Left colon (tissue), 2 donors: ENCODE results near the gene RPH3AL. TPM values are rescaled to one million over a fixed set of nuclear protein-coding genes. Genes with fewer than 3 reads are reported as not detected.

ENCODE experiments used
- ATAC-seq: fragments of 200-7000 bp; cut with Tn5 transposase; one replicate; pipeline ENCODE4 v1.9.1; 2020; ENCODE audit warnings: mild to moderate bottlenecking, moderate library complexity
- DNase-seq, 2 donors: peaks; one replicate each; pipeline ENCODE4 v3.0.0-alpha.2; 2020
- intact Hi-C, 2 donors: fragments of 100-400 bp; cut with DNase I in 1 of 2; cut with micrococcal nuclease in 1 of 2; formaldehyde crosslinking; loops; one replicate each; pipeline versions ENCODE4 v1.11.2 to v1.14.0; 2022; cut with DNase I, micrococcal nuclease
- total RNA-seq, 2 donors: library from RNA; stranded (reverse); fragmentation: NEBNext Ultra II Directional; extraction: Animal tissue kit (Norgen Biotek cat#: 25700); gene quantifications; one replicate each; pipeline ENCODE4 v1.2.1, GENCODE V29; 2021
- donor health status: DM: no; HTN: no; CAD: no.
- donor health status: DM: yes; HTN: yes; CAD: no.

Gene RPH3AL
- total RNA-seq, 2 donors from 2014 or later, result 32.7 to 42.3 TPM

DNA sequence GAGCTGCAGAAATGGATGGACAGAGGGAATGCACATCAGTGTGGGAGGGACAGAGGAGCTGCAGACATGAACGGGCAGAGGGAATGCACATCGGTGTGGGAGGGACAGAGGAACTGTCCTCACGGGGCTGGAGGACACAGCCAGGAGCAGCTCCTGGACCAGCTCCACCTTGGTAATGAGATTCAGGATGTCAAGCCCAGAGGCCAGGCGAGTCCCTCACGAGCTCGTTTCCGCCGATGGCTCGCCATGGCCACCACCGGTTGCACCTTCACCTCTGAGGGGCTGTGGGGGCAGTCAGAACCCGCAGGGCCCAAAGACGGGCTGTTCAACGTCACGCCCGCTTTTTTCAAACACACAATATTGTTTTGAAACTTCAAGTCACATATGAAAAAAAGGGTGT lies 56.2 kb downstream of the RPH3AL start:
- intact Hi-C loops, result no loop called here
- DNase-seq (peak in 1 of 2 donors; percentile 5), ATAC-seq (no peak)

DNA sequence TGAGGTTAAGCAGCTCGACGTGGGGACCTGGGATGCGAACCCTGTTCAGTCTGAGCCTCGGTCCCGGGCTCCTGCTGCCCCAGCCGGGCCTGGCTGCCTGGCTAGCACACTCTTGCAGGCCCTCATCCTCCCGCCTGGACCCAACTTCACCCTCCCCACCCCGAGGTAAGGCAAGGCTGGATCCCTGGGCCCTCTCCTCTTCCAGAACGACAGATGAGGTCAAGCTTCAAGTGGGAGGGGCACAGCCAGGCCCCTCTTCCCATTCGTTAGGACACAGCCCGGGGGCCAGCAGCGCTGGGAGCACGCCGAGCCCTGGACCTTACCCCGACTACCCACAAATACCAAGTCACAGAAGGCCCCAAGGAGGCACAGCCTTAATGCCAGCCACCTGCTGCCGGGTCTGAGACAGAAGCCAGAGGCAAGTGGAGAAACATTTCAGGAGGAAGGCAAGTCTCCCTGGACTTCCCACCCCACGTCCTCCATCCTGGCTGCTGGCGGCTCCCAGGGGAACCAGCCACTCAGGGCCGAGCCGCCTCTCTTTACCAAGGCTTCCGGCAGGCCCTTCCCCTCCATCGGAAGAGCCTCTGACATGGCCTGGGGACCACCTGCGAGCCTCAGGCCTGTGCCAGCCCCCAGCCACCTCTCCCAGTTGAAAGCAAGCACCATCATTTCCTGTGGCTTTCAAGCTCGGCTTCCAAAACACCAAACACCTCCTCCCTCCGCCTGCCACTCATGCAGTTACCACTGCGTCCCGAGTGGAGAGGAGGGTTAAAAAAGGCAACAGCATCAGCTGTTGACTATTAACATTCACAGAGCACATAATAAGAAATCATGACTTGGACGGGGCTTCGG lies 59.9 kb downstream of the RPH3AL start:
- peak in 1 of 2 donors; percentile 8 for DNase-seq
- ATAC-seq, result no peak
- intact Hi-C loops, result no loop called here

DNA sequence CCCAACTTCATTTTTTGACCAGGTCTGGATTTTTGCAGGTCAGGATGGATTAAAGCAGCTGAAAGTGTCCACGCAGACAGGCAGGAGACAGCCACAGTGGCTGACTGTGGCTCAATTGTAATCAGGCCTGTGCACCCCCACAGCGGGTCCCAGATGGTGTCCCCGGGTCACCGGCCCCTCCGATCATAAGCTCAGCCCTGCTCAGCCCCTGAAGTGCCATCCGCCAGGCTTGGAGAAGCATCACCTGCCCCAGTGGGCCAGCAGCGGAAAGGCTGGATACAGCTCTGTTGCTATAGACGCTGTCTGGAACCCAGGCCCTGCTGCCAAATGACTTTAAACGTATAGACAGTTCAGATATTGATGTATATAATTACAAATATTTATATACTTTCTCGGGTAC lies 60.6 kb downstream of the RPH3AL start:
- intact Hi-C loops, result no loop called here
- DNase-seq, result peak in 1 of 2 donors; percentile 17
- ATAC-seq, result no peak

DNA sequence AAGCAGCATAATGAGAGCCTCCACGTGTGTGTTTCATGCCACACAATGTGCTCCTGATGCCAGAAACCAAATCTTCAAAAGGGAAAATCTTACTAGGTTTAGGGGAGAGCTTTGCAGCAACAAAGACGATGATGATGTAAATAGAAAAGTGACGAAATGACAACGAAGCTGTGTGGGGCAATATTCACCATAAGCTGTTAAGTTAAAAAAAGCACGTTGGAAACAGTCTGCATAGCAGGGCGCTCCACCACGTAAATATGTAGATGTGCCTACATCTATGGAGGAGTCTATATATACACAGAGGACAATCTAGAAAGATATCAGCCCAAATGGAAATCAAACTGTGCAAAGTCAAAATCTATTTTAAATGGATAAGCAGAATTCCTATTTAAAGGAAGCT lies 61.0 kb downstream of the RPH3AL start:
- DNase-seq (no peak), ATAC-seq (no peak)
- intact Hi-C loops, result no loop called here

DNA sequence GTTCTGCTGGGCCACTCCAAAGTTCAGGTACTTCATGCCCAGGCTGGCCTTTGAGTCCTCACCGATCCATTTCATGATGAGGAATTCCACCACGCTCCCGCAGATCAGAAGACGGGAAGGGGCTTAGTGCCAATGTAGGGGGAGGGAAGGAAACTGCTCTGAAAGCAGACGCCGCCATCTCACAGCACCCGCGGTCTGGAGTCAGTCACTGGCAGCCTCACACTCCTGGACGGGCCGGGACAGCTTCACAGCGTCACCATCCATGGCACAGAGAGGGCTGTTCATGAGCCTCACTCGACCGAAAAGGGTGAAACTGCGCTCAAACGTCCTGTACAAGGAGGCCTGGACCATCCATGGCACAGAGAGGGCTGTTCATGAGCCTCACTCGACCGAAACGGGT lies 62.0 kb downstream of the RPH3AL start:
- intact Hi-C loops, result no loop called here
- no peak for ATAC-seq
- peak in 1 of 2 donors; percentile 8 for DNase-seq

DNA sequence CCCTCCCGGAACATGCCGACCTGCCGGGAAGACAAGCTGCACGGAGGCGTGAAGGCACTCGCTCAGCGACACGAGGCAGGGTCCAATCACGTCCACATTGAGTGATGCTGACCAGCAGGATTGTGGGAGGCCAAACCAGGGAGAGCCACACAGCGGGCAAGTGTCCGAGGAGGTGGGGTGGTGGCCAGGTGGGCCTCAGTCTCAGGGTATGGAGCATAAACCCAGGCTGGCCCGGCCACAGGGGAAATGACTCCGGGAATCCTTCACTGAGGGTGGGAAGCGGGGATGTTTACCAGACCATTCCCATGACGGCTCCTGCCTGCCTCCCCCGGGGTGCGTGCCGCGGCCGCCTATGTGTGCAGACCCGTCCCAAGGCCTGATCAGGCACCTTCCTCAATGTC lies 62.5 kb downstream of the RPH3AL start:
- ATAC-seq (no peak), DNase-seq (peak in 1 of 2 donors; percentile 15)
- intact Hi-C loops, result no loop called here

DNA sequence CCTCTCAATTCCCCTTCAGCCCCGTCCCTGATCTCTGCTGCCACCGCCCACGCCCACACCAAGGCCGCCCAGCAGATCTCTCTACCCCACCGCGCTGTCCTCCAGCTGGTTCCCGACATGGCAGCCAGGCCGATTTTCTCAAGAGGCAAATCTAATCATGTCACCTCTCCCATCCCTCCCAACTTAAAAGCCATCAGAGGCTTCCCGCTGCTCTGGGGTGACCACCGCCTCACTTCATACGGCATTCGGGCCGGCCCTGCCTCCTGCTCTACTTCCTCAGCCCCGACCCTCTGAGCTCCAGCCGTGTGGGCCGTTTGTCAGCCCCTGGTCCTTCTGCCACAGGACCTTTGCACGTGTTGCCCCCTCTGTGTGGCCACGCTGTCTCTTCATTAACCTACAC lies 63.2 kb downstream of the RPH3AL start:
- DNase-seq, result peak in 1 of 2 donors; percentile 7
- intact Hi-C loops, result no loop called here
- no peak for ATAC-seq

DNA sequence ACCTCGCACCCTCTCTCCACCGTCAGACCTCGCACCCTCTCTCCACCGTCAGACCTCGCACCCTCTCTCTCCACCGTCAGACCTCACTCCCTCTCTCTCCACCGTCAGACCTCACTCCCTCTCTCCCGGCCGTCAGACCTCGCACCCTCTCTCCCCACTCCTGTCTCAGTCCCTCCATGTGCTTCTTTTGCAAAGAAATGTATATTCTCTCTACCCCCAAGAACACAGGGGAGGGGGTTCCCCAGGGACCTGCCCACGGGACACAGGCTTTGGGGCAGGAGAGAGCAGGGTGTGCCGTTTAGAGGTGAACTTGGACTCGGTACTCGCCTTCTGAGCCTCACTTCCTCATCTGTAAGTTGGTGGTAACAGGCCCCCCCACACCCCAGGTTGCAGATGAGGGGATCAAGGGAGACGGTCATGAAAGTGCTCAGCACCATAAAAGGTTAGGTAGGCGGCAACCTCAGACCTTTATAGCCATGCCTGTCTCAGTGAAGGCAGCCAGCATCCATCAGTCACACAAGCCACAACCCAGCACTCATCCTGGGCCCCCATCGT lies 63.7 kb downstream of the RPH3AL start:
- ATAC-seq (no peak), DNase-seq (peak in 1 of 2 donors; percentile 3)
- intact Hi-C loops, result no loop called here

DNA sequence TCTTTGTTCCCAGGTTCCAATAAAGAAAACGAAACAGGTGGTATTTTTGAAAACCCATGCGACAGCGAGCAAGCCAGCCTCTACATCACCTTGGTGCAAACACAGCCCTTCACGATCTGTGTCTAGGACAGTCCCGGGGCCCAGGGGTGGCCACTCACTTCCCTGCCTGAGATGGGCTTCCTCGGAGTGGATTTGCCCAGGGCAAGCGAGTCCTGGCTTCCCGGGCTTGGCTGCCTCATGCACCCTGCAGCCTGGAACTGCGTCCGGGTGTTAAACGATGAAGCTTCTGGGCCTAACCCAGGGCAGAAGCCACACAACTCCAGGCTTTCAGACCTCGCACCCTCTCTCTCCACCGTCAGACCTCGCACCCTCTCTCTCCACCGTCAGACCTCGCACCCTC lies 66.0 kb downstream of the RPH3AL start:
- intact Hi-C loops, result no loop called here
- ATAC-seq (no peak), DNase-seq (no peak)

DNA sequence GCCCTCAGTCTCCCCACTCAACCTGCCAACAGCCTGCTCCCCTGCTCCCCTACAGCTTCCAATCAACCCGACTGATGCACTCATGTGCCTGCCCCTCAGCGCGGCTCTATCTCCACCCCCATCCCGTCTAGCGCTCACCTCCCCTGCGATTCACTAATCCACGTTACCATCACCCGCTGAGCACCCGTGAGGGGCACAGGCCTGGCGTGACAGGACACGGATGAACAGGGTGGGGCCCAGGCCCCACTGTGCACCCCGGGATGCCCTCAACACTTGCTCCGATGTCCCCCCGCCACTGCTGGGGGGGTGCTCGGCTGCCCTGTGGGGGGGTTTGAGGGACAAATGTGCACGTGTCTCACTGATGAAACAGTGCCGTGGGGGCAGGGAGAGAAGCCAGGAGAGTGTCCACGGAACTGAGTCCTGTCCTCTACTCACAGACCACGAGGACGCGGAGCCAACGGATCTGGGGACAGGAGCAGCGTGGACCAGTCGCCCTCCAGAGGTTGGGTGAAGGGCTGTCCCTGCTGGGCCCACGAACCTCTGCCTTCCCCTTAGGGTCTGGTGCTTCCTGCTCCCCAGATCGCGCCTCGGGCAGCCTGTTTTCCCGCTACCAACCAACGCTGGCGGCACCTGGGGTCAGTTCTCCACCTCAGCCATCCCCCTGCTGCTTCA lies 66.7 kb downstream of the RPH3AL start:
- DNase-seq (no peak), ATAC-seq (no peak)
- intact Hi-C loops, result no loop called here

DNA sequence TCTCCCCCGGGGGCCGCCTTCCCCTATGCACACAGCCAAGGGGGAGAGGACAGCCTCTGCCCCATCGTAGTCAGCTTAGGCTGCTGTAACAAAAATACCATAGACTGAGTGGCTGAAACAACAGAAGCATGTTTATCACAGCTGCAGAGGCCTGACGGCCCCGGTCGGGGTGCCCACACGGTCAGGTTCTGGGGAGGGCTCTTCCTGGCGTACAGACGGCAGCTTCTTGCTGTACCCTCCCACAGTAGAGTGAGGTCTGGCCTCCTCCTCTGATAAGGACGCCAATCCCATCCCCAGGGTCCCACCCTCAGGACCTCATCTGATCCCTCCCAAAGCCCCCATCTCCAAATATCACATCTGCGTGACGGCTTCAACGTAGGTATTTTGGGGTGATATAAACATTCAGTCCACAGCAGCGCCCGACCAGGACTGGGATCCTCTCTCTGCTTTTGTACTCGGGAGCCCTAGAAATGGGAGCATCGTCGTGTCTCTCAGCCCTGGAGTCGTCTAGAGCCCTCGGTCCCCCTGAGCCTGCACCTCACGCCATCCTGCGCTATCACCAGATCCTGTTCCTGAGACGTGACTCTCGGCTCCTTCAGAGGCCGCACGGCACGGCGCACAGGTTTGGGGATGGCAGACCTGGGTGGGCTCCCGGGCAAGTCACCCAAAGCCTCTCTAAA lies 67.8 kb downstream of the RPH3AL start:
- intact Hi-C loops, result no loop called here
- DNase-seq, result no peak
- no peak for ATAC-seq

DNA sequence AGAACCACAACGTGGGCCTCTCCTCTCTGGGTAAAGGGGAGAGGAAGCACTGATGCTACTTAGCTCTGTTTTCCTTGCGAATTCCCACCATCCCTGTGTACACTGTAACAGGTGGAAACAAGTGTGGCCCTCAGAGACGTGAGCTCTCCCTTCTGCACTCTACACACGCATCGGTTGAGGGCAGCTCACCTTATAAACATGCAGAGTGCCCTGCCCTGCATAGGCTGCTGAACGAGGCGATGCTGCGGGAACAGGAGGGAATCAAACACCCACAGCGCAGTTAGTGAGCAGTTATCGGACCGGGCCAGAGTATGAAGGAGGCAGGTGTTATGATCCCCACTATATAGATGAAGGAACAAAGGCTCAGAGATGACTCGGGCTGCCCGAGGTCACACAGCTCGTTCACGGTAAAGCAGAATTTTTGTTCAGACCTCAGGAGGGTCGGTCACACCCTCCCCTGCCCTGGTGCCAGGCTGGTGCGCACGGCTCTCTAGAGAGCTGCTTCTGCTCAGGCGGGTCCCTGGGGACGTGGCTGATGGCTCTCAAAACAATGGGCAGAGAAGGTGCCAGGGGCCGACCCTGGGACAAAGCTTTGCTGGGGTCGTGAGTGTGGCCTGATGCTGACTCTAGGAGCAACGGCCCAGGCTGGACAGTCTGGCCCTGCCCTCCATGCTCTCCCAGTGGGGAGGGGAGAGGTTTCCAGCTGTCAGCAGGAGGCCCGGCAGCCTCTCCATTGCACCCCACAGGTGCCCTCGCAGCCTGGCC lies 68.5 kb downstream of the RPH3AL start:
- no peak for ATAC-seq
- intact Hi-C loops, result no loop called here
- no peak for DNase-seq

DNA sequence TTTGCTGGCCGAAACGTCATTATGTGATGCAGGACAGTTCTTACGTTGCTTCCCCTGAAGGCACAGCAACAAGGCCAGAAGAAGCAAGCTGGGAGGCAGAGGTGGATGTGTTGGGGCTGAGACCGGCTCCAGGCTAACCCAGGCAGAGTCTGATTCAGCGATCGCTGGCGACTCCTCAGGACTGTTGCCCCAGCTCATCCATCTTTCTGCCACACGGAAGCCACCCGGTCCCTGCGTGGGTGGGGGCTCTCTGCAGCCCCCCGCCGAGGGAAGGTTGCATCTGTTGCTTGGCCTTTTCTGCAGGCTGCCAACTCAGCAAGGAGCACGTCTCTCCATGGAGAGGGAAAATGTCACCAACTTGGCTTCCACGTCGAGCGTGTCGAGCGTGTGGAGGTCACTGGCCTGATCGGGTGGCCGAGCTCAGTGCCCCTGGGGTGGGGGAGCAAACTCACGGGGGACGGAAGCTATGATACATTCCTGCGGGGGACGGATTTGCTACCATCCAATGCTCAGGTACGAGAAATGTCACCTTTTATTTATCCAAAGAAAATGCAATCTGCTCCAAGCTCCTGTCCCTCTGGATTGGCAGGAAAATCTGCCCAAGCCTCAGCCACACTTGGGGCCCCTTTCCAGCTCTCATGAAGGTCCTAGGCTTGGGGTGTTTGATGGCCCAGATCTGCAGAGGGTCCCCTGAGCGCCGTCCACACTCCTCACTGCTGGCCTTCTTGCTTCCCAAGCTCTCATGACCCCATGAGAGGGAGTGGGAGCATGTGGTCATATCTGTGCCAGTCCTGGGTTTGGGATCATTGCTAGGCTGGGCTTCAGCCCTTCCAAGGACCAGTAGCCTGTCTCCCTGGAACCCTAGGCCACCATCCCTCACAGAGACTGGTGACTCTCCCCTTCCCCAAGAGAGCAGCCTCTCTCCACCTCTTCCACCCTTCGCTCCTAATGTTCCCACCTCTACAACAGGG lies 69.4 kb downstream of the RPH3AL start:
- ATAC-seq (no peak), DNase-seq (no peak)
- intact Hi-C loops, result no loop called here

DNA sequence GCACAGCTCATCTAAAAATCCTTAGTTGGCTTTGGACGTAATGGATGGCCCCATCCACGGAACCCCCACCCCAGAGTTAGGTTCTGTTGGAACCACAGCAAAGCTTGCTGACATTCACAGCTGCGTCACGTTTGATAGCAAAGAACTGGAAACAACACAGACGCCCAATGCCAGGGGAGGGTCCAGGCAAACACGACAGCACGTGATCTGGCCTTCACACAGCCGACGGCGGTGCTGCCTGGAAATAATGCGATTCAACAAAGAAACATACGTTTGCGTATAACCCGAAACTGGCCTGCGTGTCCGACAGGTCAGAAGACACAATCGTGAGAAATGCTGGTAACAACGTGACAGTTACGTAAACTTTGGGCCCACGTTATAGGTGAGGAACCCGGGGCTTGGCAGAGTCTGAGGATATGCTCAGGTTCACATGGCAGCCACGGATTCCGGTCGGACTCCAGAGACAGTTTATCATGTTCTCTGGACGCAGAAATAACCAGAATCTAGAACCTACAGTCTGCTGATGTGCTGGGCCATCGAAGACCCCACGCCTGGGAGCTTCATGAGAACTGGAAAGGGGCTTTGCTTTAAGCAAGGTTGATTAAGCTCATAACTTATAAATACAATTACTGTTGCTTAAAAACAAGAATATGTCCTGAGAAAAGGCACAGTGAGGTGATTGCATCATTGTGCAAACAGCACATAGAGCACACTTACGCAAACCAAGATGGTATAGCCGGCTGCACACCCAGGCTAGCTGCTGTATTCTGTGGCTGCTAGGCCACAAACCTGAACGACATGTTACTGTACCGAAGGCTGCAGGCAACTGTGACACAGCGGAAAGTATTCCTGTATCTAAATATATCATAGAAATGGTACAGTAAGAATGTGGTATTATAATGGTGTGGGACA lies 70.4 kb downstream of the RPH3AL start:
- intact Hi-C loops, result no loop called here
- DNase-seq (no peak), ATAC-seq (no peak)

DNA sequence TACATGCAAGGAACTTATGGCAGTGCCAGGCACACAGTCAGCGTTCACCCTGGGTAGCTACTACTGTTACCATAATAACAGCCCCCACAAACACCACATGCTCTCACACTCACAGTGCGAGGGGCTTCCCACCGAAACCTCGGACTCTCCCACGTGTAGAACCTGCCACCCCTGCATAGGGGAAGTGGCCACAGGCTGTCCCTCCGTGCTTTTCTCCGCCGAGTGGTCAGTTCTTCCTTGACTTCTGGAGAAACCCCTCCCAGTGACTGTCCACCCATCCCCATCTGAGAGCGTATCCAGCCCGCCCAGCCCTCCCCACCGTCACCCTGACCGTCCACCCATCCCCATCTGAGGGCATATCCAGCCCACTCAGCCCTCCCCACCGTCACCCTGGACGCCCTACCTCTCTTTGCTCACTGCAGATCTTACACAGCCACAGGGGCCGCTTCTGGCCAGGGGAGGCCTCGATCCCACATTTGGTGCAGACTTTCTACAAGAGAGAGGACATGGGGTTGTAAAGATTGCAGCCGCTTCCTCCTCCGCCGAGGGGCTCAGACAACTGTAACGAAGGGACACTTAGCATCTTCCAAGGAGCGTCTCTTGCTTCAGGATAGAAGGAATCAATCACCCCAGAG lies 71.1 kb downstream of the RPH3AL start:
- DNase-seq (no peak), ATAC-seq (no peak)
- intact Hi-C loops, result no loop called here

DNA sequence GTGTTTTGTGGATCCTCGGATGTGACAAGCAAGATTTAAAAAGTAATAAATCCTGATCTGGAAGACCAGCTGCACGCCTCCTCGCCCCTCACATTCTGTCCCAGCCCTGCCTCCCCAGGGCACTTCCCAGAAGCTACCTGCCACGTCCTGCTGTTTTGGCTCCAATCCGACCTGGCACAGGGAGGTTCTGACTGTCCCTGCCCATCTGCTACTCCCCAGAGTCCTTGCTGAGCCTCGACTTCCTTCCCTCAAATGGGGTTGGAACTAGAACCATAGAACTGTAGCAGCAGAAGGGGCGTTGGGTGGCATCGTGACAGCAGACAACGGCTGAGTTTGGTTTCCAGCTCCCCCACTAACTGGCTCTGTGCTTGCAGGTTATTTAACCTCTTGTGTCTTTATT lies 71.7 kb downstream of the RPH3AL start:
- intact Hi-C loops, result no loop called here

More for the DNA sequence above, 71.7 kb downstream of the RPH3AL start:
- ATAC-seq (no peak), DNase-seq (no peak)
